NCI-H524 (cell line): Measurements from ENCODE around the gene SMYD3.
"Not testable (repeated sequence)": the region's sequence is repeated elsewhere in the genome, so short reads cannot be mapped to it uniquely, and the experiment has no call there.

Source experiments
- DNase-seq, 2 experiments: peaks; one replicate each; lab custom pipeline; 2025; lab: John Stamatoyannopoulos, UW

SMYD3 gene

GRCh38 chr1:245956225-245956624 lies 550.9 kb downstream of the SMYD3 start:
- DNase-seq, result no peak

- no peak for DNase-seq
Observed at GRCh38 chr1:245953876-245954660, 553.0 kb downstream of the SMYD3 start.

GRCh38 chr1:245952383-245953026 lies 554.6 kb downstream of the SMYD3 start:
- no peak for DNase-seq

GRCh38 chr1:245948786-245949185 lies 558.3 kb downstream of the SMYD3 start:
- no peak for DNase-seq

- no peak for DNase-seq
Observed at GRCh38 chr1:245946905-245947304, 560.2 kb downstream of the SMYD3 start.

GRCh38 chr1:245945136-245945535 lies 561.9 kb downstream of the SMYD3 start:
- not testable (repeated sequence) for DNase-seq

- no peak for DNase-seq
Observed at GRCh38 chr1:245942856-245943255, 564.2 kb downstream of the SMYD3 start.

GRCh38 chr1:245941771-245942170 lies 565.3 kb downstream of the SMYD3 start:
- not testable (repeated sequence) for DNase-seq

- DNase-seq, result no peak
Observed at GRCh38 chr1:245939756-245940345, 567.2 kb downstream of the SMYD3 start.

GRCh38 chr1:245938046-245938435 lies 569.0 kb downstream of the SMYD3 start:
- no peak for DNase-seq

GRCh38 chr1:245937316-245938045 lies 569.6 kb downstream of the SMYD3 start:
- DNase-seq, result no peak

GRCh38 chr1:245934409-245934808 lies 572.7 kb downstream of the SMYD3 start:
- DNase-seq, result no peak

- no peak for DNase-seq
Observed at GRCh38 chr1:245933431-245934045, 573.5 kb downstream of the SMYD3 start.

GRCh38 chr1:245932302-245932972 lies 574.6 kb downstream of the SMYD3 start:
- no peak for DNase-seq

- no peak for DNase-seq
Observed at GRCh38 chr1:245931450-245931849, 575.6 kb downstream of the SMYD3 start.

- no peak for DNase-seq
Observed at GRCh38 chr1:245929224-245929623, 577.9 kb downstream of the SMYD3 start.

- DNase-seq, result no peak
Observed at GRCh38 chr1:245926888-245927287, 580.2 kb downstream of the SMYD3 start.

GRCh38 chr1:245923215-245923614 lies 583.9 kb downstream of the SMYD3 start:
- DNase-seq, result no peak

- DNase-seq, result no peak
Observed at GRCh38 chr1:245921417-245921816, 585.7 kb downstream of the SMYD3 start.

GRCh38 chr1:245917403-245917802 lies 589.7 kb downstream of the SMYD3 start:
- no peak for DNase-seq

- DNase-seq, result peak in 1 of 2 experiments; percentile 38
Observed at GRCh38 chr1:245915841-245916240, 591.2 kb downstream of the SMYD3 start.
